ENCODE data around the gene SYT1.

Gene SYT1

GRCh38 chr12:79453820-79454219 is 589.2 kb downstream of the SYT1 start:
- no peak for DNase-seq

- DNase-seq: no peak
These were observed 589.8 kb downstream of the SYT1 start for GRCh38 chr12:79454338-79454843.

- no peak for DNase-seq
These were observed 590.7 kb downstream of the SYT1 start for GRCh38 chr12:79455286-79455685.

- DNase-seq: peak; percentile 0
These were observed 617.7 kb downstream of the SYT1 start for GRCh38 chr12:79482323-79482722.

- DNase-seq: no peak
These were observed 618.3 kb downstream of the SYT1 start for GRCh38 chr12:79482921-79483320.

GRCh38 chr12:79486154-79486553 is 621.6 kb downstream of the SYT1 start:
- no peak for DNase-seq

GRCh38 chr12:79487386-79488110 is 623.0 kb downstream of the SYT1 start:
- peak; percentile 37 for DNase-seq
